A549 (cell line): Measurements from ENCODE around the gene TCF12. TPM values are rescaled to one million over a fixed set of nuclear protein-coding genes. Genes with fewer than 3 reads are reported as not detected.

Source experiments
- ATAC-seq, 2 experiments: fragments of 200-7000 bp in 1 of 2; fragments of >200 bp in 1 of 2; cut with Nextera tagmentation in 1 of 2; cut with Tn5 transposase in 1 of 2; 3 replicates each; pipeline versions ENCODE4 v1.8.0 to v1.9.1; 2018 to 2020; ENCODE audit warnings: mild to moderate bottlenecking in 1 of 2, moderate library complexity in 1 of 2
- CTCF ChIA-PET: fragments of 300-600 bp; sonication (Branson Sonifier 250); formaldehyde crosslinking; extraction: SDS; loops from one replicate; lab custom pipeline; 2021; ENCODE audit warnings: antibody characterized with exemption, inconsistent platforms; lab: Yijun Ruan, JAX
- POLR2A ChIA-PET: fragments of 350-600 bp; formaldehyde crosslinking; extraction: SDS; loops from one replicate; lab custom pipeline; 2021; ENCODE audit warnings: antibody characterized with exemption, inconsistent platforms; lab: Yijun Ruan, JAX
- DNase-seq, 2 experiments: peaks; one replicate each; pipeline versions ENCODE4 v3.0.0 to v3.0.0-alpha.2; 2011 to 2016; ENCODE audit warnings: low read depth in 1 of 2, low spot score in 1 of 2
- FAIRE-seq: peaks from 2 replicates; lab custom pipeline; 2011; peaks lifted over from hg19 to GRCh38; lab: Jason Lieb, UNC
- H3K27ac ChIP-seq, 2 experiments: fragments of >200 bp; sonication (Bioruptor Twin); formaldehyde crosslinking; 3 replicates each; pipeline ENCODE4 v1.5.1; 2016 to 2017
- H3K4me1 ChIP-seq: fragments of >200 bp; sonication (Bioruptor Twin); formaldehyde crosslinking; 3 replicates; pipeline ENCODE4 v1.6.1; 2016
- H3K4me2 ChIP-seq: fragments of >200 bp; sonication (Bioruptor Twin); formaldehyde crosslinking; 3 replicates; pipeline ENCODE4 v1.6.1; 2016
- H3K4me3 ChIP-seq: fragments of >200 bp; sonication (Bioruptor Twin); formaldehyde crosslinking; 3 replicates; pipeline ENCODE4 v1.5.1; 2016
- H3K9me3 ChIP-seq: fragments of >200 bp; sonication (Bioruptor Twin); formaldehyde crosslinking; 3 replicates; pipeline ENCODE4 v1.6.1; 2016
- CEBPB ChIP-seq, 2 experiments: fragments of >200 bp in 1 of 2; sonication (Bioruptor Twin) in 1 of 2; formaldehyde crosslinking in 1 of 2; IDR thresholded peaks; 2 replicates each; pipeline ENCODE4 v1.6.1; 2012 to 2016
- CHD2 ChIP-seq: fragments of 150-350 bp; IDR thresholded peaks from 2 replicates; pipeline ENCODE4 v1.6.1; 2014; ENCODE audit warnings: low read length; ENCODE audit not compliant: partially characterized antibody
- E2F6 ChIP-seq: IDR thresholded peaks from 2 replicates; pipeline ENCODE4 v1.6.1; 2012; ENCODE audit warnings: low read depth, borderline replicate concordance
- FOSB ChIP-seq: fragments of 250-450 bp; sonication (Bioruptor Pico); IDR thresholded peaks from 2 replicates; pipeline ENCODE4 v1.5.0; 2020; ENCODE audit warnings: mild to moderate bottlenecking, moderate library complexity
- HOXB13 ChIP-seq: fragments of 250-450 bp; sonication (Bioruptor Pico); IDR thresholded peaks from 2 replicates; pipeline ENCODE4 v1.5.0; 2020; ENCODE audit warnings: low read depth, mild to moderate bottlenecking, moderate library complexity
- JUNB ChIP-seq: fragments of >200 bp; sonication (Bioruptor Twin); formaldehyde crosslinking; IDR thresholded peaks from 2 replicates; pipeline ENCODE4 v1.6.1; 2016
- MAFK ChIP-seq: fragments of 450-650 bp; IDR thresholded peaks from 2 replicates; pipeline ENCODE4 v1.6.1; 2014; ENCODE audit not compliant: partially characterized antibody
- MAZ ChIP-seq: fragments of 150-350 bp; IDR thresholded peaks from 2 replicates; pipeline ENCODE4 v1.6.1; 2014; ENCODE audit warnings: antibody characterized with exemption, low read depth, low read length, borderline replicate concordance
- NFE2L2 ChIP-seq: fragments of 150-350 bp; conservative IDR thresholded peaks from 2 replicates; pipeline ENCODE4 v1.6.1; 2014; ENCODE audit warnings: low read length
- PBX3 ChIP-seq: IDR thresholded peaks from 2 replicates; pipeline ENCODE4 v1.6.1; 2012
- RARB ChIP-seq: fragments of 250-450 bp; sonication (Bioruptor Pico); IDR thresholded peaks from 2 replicates; pipeline ENCODE4 v1.8.0; 2021; ENCODE audit warnings: mild to moderate bottlenecking, moderate library complexity
- RNF2 ChIP-seq: fragments of 200-600 bp; sonication (generic); IDR thresholded peaks from 2 replicates; pipeline ENCODE4 v1.6.1; 2016; ENCODE audit warnings: low read depth, mild to moderate bottlenecking, antibody characterized with exemption, moderate library complexity, borderline replicate concordance
- SMC3 ChIP-seq: fragments of >200 bp; sonication (Bioruptor Twin); formaldehyde crosslinking; IDR thresholded peaks from 3 replicates; pipeline ENCODE4 v1.6.1; 2018; ENCODE audit warnings: inconsistent platforms
- TFCP2L1 ChIP-seq: fragments of 250-450 bp; sonication (Bioruptor Pico); IDR thresholded peaks from 2 replicates; pipeline ENCODE4 v1.5.0; 2021; ENCODE audit warnings: mild to moderate bottlenecking
- TP53 ChIP-seq: fragments of 250-450 bp; sonication (Bioruptor Pico); IDR thresholded peaks from 2 replicates; pipeline ENCODE4 v1.5.0; 2021; ENCODE audit warnings: mild to moderate bottlenecking, moderate library complexity
- WGBS: methylation state at CpG from one replicate; pipeline ENCODE4 v1.1.6; 2017; ENCODE audit errors: missing lambda C conversion rate; 5-methylcytosine and 5-hydroxymethylcytosine counted together
- polyA plus RNA-seq, 4 experiments: library from polyadenylated mRNA; depleted of rRNA in 3 of 4; stranded (reverse); fragments of >200 nt; fragmentation: RNase III in 1 of 4; extraction: RNeasy Plus Mini Kit Qiagen cat#74134 plus additional on column Dnase treatment in 1 of 4; gene quantifications; 2 replicates in 3 of 4; 3 replicates in 1 of 4; pipeline ENCODE4 v1.2.3, GENCODE V29; 2011 to 2017
- TF ChIP-seq, protein P1 (sequence below): fragments of 250-450 bp; sonication (Bioruptor Pico); IDR thresholded peaks from 2 replicates; pipeline ENCODE4 v1.5.0; 2020; ENCODE audit warnings: low read depth, mild to moderate bottlenecking, moderate library complexity

The TCF12 gene
- polyA plus RNA-seq, 2 of the 4 experiments (the other 2 are of a cell fraction) = 36.3 to 121 TPM

DNA sequence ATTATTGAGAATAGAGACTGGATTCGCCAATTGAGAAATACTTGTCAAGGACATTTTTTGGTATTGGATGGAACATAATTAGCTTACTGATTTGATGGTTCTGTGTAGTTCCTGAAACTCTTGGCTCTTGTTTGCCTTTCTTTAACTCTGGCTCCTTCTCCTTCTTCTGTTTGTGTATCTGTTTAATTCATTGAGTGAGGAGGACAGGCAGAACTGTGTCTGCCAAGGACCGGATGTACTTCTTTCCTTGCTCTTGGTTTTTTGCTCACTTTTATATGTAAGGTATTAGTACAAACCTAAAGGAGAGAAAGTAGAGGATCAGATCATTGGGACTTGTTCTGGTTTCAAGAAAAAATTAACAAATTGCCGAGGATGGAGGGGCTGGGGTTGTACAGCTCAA lies 48.9 kb downstream of the TCF12 start:
- CTCF ChIA-PET = interaction anchor here (0.6 to 2.6 kb wide), 3 partner anchors 21 to 49 kb away, joined by 3 to 6 read pairs (median 4); partner anchors contain the start of gene TCF12

GRCh38 chr15:56968256-56968655 lies 49.8 kb downstream of the TCF12 start:
- ChIA-PET POLR2A (no interaction called here), CTCF (interaction anchor here (2.6 kb wide), 1 partner anchor 50 kb away, joined by 6 read pairs; the partner anchor contains the start of gene TCF12)
- Histone ChIP-seq H3K27ac (no peak overlapping the region), H3K9me3 (no peaks in the 10 kb centered on the region), H3K4me2 (no peak overlapping the region), H3K4me3 (no peak overlapping the region), H3K4me1 (peaks cover 62% of the 10 kb centered on the region)
- no peak for FAIRE-seq
- DNase-seq = no peak
- TF ChIP-seq RARB (CRISPR knock-in tag) (no peak), TFCP2L1 (CRISPR knock-in tag) (no peak), TP53 (CRISPR knock-in tag) (no peak), CHD2 (no peak), MAZ (no peak)
- no peak for ATAC-seq

More for the DNA sequence above, 48.9 kb downstream of the TCF12 start:
- H3K4me1 ChIP-seq = peaks cover 62% of the 10 kb centered on the region
- DNase-seq (no peak), ATAC-seq (no peak), FAIRE-seq (no peak)
- 92% methylated on average over 3 of the region's 3 CpGs for WGBS
- TF ChIP-seq MAFK (peak; percentile 31), PBX3 (no peak)
- no peak overlapping the region for H3K4me2 ChIP-seq
- no peaks in the 10 kb centered on the region for H3K9me3 ChIP-seq
- H3K4me3 ChIP-seq = no peak overlapping the region
- H3K27ac ChIP-seq = no peak overlapping the region
- POLR2A ChIA-PET = no interaction called here

DNA sequence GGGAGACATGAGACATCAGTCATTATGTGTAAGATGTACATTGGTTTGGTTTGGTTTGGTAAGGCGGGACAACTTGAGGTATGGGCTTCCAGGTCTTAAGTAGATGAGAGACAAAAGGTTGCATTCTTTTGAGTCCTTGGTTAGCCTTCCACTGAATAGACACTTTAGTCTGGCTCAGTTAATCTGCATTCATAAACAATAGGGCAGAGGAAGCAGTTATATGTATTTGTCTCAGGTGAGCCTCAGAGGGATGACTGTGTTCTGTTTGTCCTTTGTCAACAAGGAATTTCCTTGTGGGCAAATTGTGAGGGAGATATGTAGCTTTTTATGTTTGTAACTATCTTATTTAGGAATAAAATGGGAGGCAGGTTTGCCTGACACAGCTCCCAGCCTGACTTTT lies 50.4 kb downstream of the TCF12 start:
- Histone ChIP-seq H3K4me1 (peaks cover 65% of the 10 kb centered on the region), H3K4me2 (peak overlapping the region; percentile 0; the same call in 1 of the 3 replicates), H3K9me3 (no peaks in the 10 kb centered on the region), H3K27ac (no peak overlapping the region), H3K4me3 (no peak overlapping the region)
- FAIRE-seq (no peak), DNase-seq (no peak), ATAC-seq (no peak; a peak in 1 of 6 replicates)
- WGBS = 92% methylated on average over 1 of the region's 1 CpG
- POLR2A ChIA-PET = no interaction called here
- TF ChIP-seq TFCP2L1 (CRISPR knock-in tag) = no peak
- no peak for TF ChIP-seq FOSB (CRISPR knock-in tag)
- no peak for TF ChIP-seq CEBPB (IDR thresholded peaks at IDR 0.05)
- no peak for TF ChIP-seq HOXB13 (CRISPR knock-in tag)
- TF ChIP-seq CHD2 = no peak
- CTCF ChIA-PET = interaction anchor here (1.5 to 2.6 kb wide), 2 partner anchors 9 to 51 kb away, joined by 5 to 6 read pairs; partner anchors contain the start of gene TCF12

DNA sequence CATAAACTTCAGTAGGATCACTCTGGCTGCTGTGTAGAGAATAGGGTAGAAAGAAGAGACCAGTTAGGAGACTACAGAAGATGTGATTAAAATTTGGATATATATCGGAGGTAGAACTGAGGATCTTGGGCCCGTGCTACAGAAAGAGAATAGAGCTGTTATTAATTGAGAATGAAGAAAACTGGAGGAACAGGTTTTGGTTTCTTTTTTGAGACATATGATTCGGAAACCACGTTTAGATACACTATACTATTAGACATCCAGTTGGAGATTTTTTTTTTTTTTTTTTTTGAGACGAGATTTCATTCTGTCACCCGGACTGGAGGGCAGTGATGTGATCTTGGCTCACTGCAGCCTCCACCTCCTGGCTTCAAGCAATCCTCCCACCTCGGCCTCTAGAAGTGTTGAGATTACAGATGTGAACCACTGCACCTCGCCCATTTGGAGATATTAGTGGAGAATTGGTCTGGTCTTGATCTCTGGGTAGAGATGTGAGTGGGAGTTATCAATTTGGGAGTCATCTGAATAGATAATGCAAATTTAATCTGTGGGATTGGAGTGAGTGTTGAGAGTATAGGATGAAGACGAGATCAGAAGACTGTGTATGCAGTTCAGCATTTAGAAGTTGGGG lies 50.9 kb downstream of the TCF12 start:
- no peak for FAIRE-seq
- no peak for DNase-seq
- H3K4me1 ChIP-seq = peaks cover 65% of the 10 kb centered on the region
- POLR2A ChIA-PET = no interaction called here
- no peak overlapping the region for H3K27ac ChIP-seq
- TF ChIP-seq RNF2 = no peak
- TF ChIP-seq NFE2L2 = no peak
- TF ChIP-seq E2F6 = no peak
- TF ChIP-seq, all 56 proteins: peak for 0
- H3K4me2 ChIP-seq = peak overlapping the region; percentile 0; the same call in 1 of the 3 replicates
- no peak overlapping the region for H3K4me3 ChIP-seq
- WGBS = 79% methylated on average over 9 of the region's 9 CpGs
- ATAC-seq = no peak
- no peaks in the 10 kb centered on the region for H3K9me3 ChIP-seq
- CTCF ChIA-PET = interaction anchor here (1.5 kb wide), 1 partner anchor 9 kb away, joined by 5 read pairs; no protein-coding TSS in a partner anchor

DNA sequence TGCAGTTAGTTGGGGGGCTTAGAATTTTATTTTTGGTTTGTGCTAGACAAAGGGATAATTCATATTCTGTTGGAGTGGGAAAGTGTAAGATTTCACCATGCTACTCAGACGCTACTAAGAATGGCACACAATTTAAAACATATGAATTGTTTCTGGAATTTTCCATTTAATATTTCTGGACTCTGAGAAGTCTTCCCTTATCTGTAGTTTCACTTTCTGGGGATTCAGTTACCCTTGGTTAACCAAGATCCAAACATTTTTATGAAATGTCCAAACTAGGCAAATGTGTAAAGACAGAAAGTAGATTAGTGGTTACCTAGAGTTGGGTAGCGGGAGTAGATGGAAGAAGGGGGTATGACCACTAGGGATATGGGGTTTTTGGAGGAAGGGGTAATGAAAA lies 53.1 kb downstream of the TCF12 start:
- POLR2A ChIA-PET = no interaction called here

More for the DNA sequence above, 53.1 kb downstream of the TCF12 start:
- FAIRE-seq = no peak
- Histone ChIP-seq H3K27ac (no peak overlapping the region), H3K4me2 (no peak overlapping the region), H3K4me3 (no peak overlapping the region), H3K9me3 (no peaks in the 10 kb centered on the region), H3K4me1 (peaks cover 57% of the 10 kb centered on the region)
- no peak for DNase-seq
- CTCF ChIA-PET = interaction anchor here (0.6 to 1.1 kb wide), 2 partner anchors 101 to 151 kb away, joined by 3 read pairs; no protein-coding TSS in a partner anchor
- TF ChIP-seq, protein P1, sequence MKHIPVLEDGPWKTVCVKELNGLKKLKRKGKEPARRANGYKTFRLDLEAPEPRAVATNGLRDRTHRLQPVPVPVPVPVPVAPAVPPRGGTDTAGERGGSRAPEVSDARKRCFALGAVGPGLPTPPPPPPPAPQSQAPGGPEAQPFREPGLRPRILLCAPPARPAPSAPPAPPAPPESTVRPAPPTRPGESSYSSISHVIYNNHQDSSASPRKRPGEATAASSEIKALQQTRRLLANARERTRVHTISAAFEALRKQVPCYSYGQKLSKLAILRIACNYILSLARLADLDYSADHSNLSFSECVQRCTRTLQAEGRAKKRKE (CRISPR knock-in tag) = no peak
- TF ChIP-seq SMC3 (no peak), PBX3 (no peak), JUNB (no peak)
- ATAC-seq = no peak
- WGBS = 92% methylated on average over 2 of the region's 2 CpGs
